Endodermal cell (in vitro differentiated cells): ENCODE results near the gene ASIC4. TPM values are rescaled to one million over a fixed set of nuclear protein-coding genes. Genes with fewer than 3 reads are reported as not detected.

Experiments used
- DNase-seq: peaks from one replicate; pipeline ENCODE4 v3.0.0-alpha.2; 2017
- H3K27ac ChIP-seq: 2 replicates; pipeline ENCODE4 v1.5.1; 2013; ENCODE audit warnings: mild to moderate bottlenecking, low read depth, low read length, moderate library complexity
- H3K27me3 ChIP-seq: 2 replicates; pipeline ENCODE4 v1.6.1; 2013; ENCODE audit warnings: mild to moderate bottlenecking, low read length, moderate library complexity; ENCODE audit not compliant: insufficient read depth, control insufficient read depth, poor library complexity, severe bottlenecking
- H3K36me3 ChIP-seq: 2 replicates; pipeline ENCODE4 v1.7.0; 2013; ENCODE audit warnings: mild to moderate bottlenecking, low read length, moderate library complexity; ENCODE audit not compliant: control insufficient read depth, insufficient read depth
- H3K4me1 ChIP-seq: one replicate; pipeline ENCODE4 v1.7.0; 2013; ENCODE audit warnings: low read length; ENCODE audit not compliant: control insufficient read depth, insufficient read depth
- H3K4me3 ChIP-seq: 2 replicates; pipeline ENCODE4 v1.5.1; 2013; ENCODE audit warnings: mild to moderate bottlenecking, low read length, moderate library complexity
- H3K9ac ChIP-seq: 2 replicates; pipeline ENCODE4 v1.6.1; 2013; ENCODE audit warnings: mild to moderate bottlenecking, low read length, moderate library complexity; ENCODE audit not compliant: poor library complexity, severe bottlenecking; ENCODE audit errors: extremely low read depth
- H3K9me3 ChIP-seq: 2 replicates; pipeline ENCODE4 v1.6.1; 2013; ENCODE audit warnings: mild to moderate bottlenecking, low read length, moderate library complexity; ENCODE audit not compliant: control insufficient read depth
- H3K27ac Mint-ChIP-seq: 2 replicates; pipeline ENCODE4 v1.8.0; 2020; ENCODE audit warnings: mixed read lengths
- H3K27me3 Mint-ChIP-seq: 2 replicates; pipeline ENCODE4 v1.8.0; 2021; ENCODE audit warnings: mild to moderate bottlenecking, mixed read lengths; ENCODE audit not compliant: insufficient read depth
- H3K36me3 Mint-ChIP-seq: 2 replicates; pipeline ENCODE4 v1.8.0; 2020; ENCODE audit warnings: low read depth, mixed read lengths
- H3K4me1 Mint-ChIP-seq: 2 replicates; pipeline ENCODE4 v1.8.0; 2020; ENCODE audit warnings: mixed read lengths
- H3K4me3 Mint-ChIP-seq: 2 replicates; pipeline ENCODE4 v1.8.0; 2020; ENCODE audit warnings: mild to moderate bottlenecking, moderate library complexity, mixed read lengths
- H3K9me3 Mint-ChIP-seq: 2 replicates; pipeline ENCODE4 v1.8.0; 2020; ENCODE audit warnings: mild to moderate bottlenecking, mixed read lengths
- CTCF ChIP-seq: fragments of 200-600 bp; sonication (generic); conservative IDR thresholded peaks from 2 replicates; pipeline ENCODE4 v1.5.0; 2021; ENCODE audit warnings: antibody characterized with exemption, mild to moderate bottlenecking
- WGBS, 2 experiments: methylation state at CpG; one replicate each; pipeline versions ENCODE4 v1.1.5 to v1.1.7; 2013; ENCODE audit warnings: missing lambda C conversion rate in 2 of 2, mixed read lengths in 1 of 2; ENCODE audit not compliant: insufficient coverage in 1 of 2, insufficient read length in 1 of 2; 5-methylcytosine and 5-hydroxymethylcytosine counted together
- total RNA-seq, 2 donors: library from RNA; stranded (reverse); fragmentation: NEBNext Ultra II Directional in 1 of 2; extraction: Animal tissue kit (Norgen Biotek cat#: 25700) in 1 of 2; gene quantifications; 2 replicates in 1 of 2; 3 replicates in 1 of 2; pipeline ENCODE4 v1.2.1, GENCODE V29; 2021

ASIC4 gene
- total RNA-seq, 2 donors from 2014 or later, result 0.29 to 1.00 TPM

DNA sequence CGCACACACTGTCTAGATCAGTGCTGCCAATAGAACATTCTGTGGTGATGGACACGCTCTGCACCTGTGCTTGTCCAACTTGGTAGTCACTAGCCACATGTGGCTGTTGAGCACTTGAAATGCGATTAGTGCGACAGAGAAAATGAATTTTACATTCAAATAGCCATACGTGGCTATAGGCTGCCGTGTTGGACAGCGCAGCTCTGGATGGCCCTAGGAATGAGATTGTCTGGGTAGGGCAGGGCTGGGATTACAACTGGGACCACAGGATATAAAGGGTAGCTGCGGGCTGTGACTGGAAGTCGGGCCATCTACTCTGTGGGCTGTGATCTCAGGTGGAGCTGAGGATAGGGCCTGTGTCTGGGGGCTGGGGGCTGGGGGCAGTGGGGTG lies 5.2 kb downstream of the ASIC4 start:
- Mint-ChIP-seq H3K4me3 (no peak overlapping the region), H3K36me3 (no peaks in the 10 kb centered on the region), H3K9me3 (no peaks in the 10 kb centered on the region), H3K4me1 (peaks cover 18% of the 10 kb centered on the region), H3K27me3 (peaks cover 51% of the 10 kb centered on the region), H3K27ac (no peak overlapping the region)
- Histone ChIP-seq H3K27me3 (peaks cover 31% of the 10 kb centered on the region), H3K4me3 (no peak overlapping the region), H3K9me3 (no peaks in the 10 kb centered on the region), H3K4me1 (peaks cover 4% of the 10 kb centered on the region), H3K36me3 (no peaks in the 10 kb centered on the region), H3K27ac (no peak overlapping the region), H3K9ac (no peak overlapping the region)
- TF ChIP-seq CTCF, result no peak
- no peak for DNase-seq
- 89 to 97% methylated on average over 2 to 9 of the region's 9 CpGs for WGBS, 2 experiments

DNA sequence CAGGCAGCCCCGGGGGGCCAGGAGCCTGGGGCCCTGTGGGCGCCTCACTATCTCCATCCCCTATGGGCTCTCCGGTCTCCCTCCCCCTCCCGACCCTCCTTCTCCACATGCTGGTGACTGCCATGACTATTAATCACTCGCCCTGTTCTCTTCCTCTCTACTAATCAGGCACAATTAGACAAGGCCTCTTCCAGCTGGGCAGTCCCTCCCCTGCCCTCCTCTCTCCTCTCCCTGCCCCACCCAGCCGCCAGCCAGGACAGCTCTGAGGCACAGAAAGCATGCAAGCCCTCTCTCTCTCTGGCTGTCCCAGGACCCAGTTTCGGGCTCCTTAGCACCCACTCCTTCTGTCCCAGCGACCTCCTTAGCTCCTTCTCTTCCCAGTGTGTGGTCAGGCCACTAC lies 5.8 kb downstream of the ASIC4 start:
- no peaks in the 10 kb centered on the region for H3K9me3 ChIP-seq
- Mint-ChIP-seq H3K9me3 (no peaks in the 10 kb centered on the region), H3K27me3 (peaks cover 47% of the 10 kb centered on the region), H3K27ac (no peak overlapping the region), H3K4me1 (peaks cover 20% of the 10 kb centered on the region), H3K36me3 (no peaks in the 10 kb centered on the region), H3K4me3 (no peak overlapping the region)
- no peak for TF ChIP-seq CTCF
- H3K9ac ChIP-seq, result no peak overlapping the region
- peak; percentile 57 for DNase-seq
- H3K4me3 ChIP-seq, result no peak overlapping the region
- H3K27me3 ChIP-seq, result peaks cover 25% of the 10 kb centered on the region
- no peaks in the 10 kb centered on the region for H3K36me3 ChIP-seq
- WGBS, 2 experiments, result 73 to 79% methylated on average over 5 to 8 of the region's 8 CpGs
- H3K4me1 ChIP-seq, result peaks cover 4% of the 10 kb centered on the region
- no peak overlapping the region for H3K27ac ChIP-seq

- peak overlapping the region; percentile 50 for H3K4me3 Mint-ChIP-seq
- peak overlapping the region; percentile 59 for H3K27ac Mint-ChIP-seq
- H3K4me1 Mint-ChIP-seq, result peaks cover 32% of the 10 kb centered on the region
- H3K9me3 ChIP-seq, result no peaks in the 10 kb centered on the region
- H3K4me3 ChIP-seq, result no peak overlapping the region
- H3K27me3 ChIP-seq, result peaks cover 13% of the 10 kb centered on the region
- TF ChIP-seq CTCF, result peak; percentile 88
- DNase-seq, result peak; percentile 94
- no peaks in the 10 kb centered on the region for H3K36me3 Mint-ChIP-seq
- whole genome bisulfite sequencing, 2 experiments, result 9 to 20% methylated on average over 4 to 14 of the region's 14 CpGs
- no peaks in the 10 kb centered on the region for H3K9me3 Mint-ChIP-seq
- peaks cover 13% of the 10 kb centered on the region for H3K4me1 ChIP-seq
- H3K36me3 ChIP-seq, result no peaks in the 10 kb centered on the region
- H3K9ac ChIP-seq, result no peak overlapping the region
- H3K27ac ChIP-seq, result no peak overlapping the region
- peaks cover 36% of the 10 kb centered on the region for H3K27me3 Mint-ChIP-seq
Observed at GRCh38 chr2:219521066-219521880, 7.0 kb downstream of the ASIC4 start.
